ENCODE results near the gene NQO2.

- no peak for TF ChIP-seq CREM (IDR thresholded peaks at IDR 0.05)
- TF ChIP-seq CREM (CRISPR knock-in tag; IDR thresholded peaks at IDR 0.05), result no peak
- TF ChIP-seq MXD4 (CRISPR knock-in tag; IDR thresholded peaks at IDR 0.05), result no peak
- TF ChIP-seq POLR2A (IDR thresholded peaks at IDR 0.05; ENCODE audit: insufficient read depth in 1 of 2, low read depth in 2 of 2, low read length in 2 of 2), result no peak
- TF ChIP-seq ZNF274 (CRISPR knock-in tag; IDR thresholded peaks at IDR 0.05), result no peak
- no peak for TF ChIP-seq AGO2 (optimal IDR thresholded peaks at IDR 0.05; ENCODE audit: low read depth, low read length)
These were observed 34.0 kb downstream of the NQO2 start for GRCh38 chr6:3033652-3034051.
